ENCODE measurements around the gene CTTN.

CTTN gene

DNA sequence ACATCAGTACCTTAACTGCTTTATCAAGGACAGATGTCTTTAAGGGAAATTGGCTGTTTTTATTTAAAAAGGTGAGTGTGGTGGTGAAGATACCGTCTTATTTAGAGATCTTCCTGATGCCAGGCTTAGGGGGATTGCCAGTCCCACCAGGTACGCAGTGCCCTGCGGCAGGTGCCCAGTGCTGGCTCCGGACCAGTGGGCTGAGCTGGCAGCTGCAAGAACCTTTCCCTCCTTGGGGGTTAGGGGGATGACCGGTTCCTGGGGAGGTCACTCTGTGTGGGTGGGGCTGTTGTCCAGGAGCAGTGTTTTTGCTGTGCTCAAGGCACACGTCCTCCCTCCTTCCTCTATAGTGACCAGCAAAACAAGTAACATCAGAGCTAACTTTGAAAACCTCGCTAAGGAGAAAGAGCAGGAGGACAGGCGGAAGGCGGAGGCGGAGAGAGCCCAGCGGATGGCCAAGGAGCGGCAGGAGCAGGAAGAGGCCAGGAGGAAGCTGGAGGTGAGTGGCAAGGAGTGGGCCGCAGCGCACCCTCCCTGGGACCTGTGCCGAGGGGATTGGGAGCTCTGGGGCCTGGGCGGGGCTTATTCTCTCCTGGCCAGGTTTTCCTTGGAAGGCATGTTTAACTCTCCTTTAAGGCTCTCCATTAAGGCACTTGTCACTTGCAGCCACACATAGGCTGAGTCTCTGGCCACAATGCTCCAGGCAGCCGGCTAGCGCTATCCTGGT is 30.5 kb downstream of the CTTN start:
- DNase-seq (ENCODE audit: low read depth in 2 of 2), result no peak

DNA sequence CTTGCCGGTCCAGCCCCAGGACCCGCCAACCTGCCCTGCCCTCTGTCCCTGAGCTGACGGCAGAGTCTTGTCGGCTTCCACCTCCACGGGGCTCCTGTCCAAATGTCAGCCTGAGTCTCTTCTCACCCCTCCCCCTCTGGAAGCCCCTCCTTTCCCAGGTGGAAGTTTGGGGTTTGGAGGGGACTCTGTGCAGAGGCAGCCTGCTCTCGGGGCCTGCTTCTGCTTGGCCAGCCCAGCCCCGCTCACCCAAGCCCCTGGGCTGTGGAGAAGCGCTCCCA is 31.0 kb downstream of the CTTN start:
- no peak for DNase-seq (ENCODE audit: low read depth in 2 of 2)

DNA sequence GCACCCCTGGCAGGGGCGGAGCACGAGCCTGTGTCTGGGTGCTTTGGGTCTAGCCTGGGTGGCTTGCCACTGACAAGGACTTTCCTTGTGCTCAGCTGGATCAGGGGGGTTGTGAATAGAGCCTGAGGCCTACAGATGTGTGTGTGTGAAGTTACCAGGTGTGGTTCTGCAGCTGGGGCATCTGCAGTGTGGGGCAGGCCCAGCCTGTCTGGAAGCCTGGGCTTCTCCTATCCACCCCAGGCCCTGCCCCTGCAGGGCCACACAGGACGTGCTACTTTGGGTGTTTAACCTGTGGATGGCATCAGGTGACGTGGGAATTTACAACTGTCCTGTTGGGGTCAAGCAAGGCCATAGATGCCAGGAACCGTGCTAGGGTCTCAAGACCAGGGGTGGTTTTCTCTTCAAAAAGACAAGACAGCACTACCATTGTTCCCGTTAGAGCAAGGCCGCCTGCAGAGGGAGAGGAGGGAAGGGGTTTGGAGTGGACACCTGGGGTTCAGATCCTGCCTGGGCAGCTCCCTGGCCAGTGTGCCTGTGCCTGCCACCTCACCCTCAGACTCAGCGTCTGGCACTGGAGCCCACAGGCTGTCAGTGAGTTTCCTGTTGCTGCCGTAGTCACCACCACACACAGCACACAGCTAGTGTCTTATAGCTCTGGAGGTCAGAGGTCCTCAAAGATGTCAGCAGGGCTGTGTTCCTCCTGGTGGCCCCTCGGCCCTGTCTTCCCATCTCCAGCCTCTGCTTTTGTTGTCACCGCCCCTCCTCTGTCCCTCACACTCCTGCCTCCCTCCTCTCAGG is 31.6 kb downstream of the CTTN start:
- no peak for DNase-seq (ENCODE audit: low read depth in 2 of 2)

GRCh38 chr11:70430671-70431574 is 32.6 kb downstream of the CTTN start:
- DNase-seq (ENCODE audit: low read depth in 2 of 2), result no peak

DNA sequence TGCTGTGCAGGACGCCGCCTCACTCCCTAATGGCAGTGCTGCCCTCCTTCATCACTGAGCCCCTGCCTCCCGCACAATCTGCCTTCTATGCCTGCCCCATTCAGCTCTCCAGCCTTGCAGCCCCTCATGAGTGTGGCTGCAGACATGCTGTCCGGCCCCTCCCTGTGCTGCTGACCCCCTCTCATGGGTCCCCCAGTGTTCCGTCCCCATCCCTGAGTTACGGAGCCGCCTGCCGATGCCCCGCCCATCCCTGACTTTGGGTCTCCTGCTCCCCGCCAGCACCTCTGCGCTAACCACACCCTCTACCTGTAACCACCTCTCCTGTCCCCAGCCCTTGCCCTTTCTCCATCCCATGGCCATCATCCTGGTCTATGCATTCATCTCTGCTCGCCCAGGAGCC is 33.3 kb downstream of the CTTN start:
- no peak for DNase-seq (ENCODE audit: low read depth in 2 of 2)

GRCh38 chr11:70432065-70432464 is 33.7 kb downstream of the CTTN start:
- DNase-seq (ENCODE audit: low read depth in 2 of 2), result no peak

DNA sequence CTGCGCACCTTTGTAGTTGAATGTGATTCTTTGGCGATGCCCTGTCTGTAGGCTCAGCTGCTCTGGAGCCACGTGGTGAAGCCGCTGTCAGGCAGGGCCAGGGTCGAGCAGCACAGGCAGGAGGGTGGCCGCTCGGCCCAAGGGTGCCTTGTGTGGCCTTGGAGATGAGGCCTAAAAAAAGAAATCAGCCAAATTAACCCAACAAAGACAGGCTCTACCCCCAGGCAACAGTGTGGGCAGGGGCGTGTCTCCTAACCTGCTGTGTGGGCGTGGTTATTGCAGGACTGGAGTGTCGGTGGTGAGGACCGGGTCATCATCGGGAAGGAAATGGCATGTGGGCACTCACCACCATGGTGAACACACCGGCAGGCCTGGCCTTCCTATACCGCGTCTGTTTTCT is 34.3 kb downstream of the CTTN start:
- DNase-seq (ENCODE audit: low read depth in 2 of 2), result no peak

- DNase-seq (ENCODE audit: low read depth in 2 of 2), result no peak
These were observed 34.7 kb downstream of the CTTN start for GRCh38 chr11:70433038-70433437.

DNA sequence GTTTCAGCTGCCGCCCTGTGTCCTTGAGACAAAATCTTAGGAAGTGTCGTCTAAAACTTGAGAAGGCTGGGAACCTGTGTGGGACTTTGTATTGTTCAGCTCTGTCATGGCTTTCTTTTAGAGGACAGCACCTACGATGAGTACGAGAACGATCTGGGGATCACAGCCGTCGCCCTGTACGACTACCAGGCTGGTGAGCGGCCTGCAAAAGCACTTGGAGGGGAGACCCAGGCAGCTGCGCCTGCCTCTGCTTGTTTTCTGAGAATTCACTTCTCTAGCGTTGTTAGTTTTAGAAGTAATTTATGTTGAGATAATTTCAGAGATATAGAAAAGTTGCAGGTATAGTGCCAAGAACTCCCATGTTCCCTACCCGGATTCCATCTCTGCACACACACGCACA is 35.2 kb downstream of the CTTN start:
- no peak for DNase-seq (ENCODE audit: low read depth in 2 of 2)

DNA sequence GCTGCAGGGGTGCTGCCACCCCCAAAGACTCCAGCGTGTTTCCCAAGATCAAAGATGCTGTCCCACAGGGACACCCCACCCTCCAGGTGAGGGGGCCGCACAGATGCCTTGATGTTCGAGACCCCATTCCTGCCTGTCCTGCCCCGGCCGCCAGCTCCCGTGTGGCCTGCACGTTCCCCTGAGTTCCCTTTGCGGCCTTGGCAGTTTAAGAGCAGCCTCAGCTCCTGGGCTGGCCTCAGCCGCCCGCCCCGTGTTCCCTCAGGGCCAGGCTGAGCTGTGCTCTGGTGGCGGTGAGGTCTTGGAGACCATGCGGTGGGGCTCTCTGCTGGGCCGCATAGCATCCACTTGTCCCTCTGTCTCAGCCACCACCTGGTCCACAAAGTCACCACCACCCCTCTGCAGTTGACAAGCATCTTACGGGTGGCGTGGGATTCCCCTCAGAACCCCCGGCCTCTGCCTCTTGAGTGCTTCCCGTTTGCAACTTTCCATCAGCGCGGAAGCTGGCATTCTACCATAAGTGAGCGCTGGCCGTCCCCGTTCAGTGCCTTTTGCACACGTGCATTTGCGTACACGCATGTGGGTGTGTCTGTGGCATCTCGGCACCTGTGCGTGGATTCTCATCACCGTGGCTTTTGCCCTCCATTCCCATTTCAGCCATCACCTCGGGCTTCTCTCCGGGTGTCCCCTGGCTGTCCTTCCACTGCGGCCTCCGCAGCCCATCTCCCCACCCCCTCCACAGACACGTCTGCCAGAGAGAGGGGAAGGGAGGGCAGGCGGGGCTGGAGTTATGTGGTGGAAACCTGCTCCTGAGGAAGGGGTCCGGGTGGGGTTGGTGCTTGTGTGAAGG is 35.9 kb downstream of the CTTN start:
- DNase-seq (ENCODE audit: low read depth in 2 of 2), result no peak

DNA sequence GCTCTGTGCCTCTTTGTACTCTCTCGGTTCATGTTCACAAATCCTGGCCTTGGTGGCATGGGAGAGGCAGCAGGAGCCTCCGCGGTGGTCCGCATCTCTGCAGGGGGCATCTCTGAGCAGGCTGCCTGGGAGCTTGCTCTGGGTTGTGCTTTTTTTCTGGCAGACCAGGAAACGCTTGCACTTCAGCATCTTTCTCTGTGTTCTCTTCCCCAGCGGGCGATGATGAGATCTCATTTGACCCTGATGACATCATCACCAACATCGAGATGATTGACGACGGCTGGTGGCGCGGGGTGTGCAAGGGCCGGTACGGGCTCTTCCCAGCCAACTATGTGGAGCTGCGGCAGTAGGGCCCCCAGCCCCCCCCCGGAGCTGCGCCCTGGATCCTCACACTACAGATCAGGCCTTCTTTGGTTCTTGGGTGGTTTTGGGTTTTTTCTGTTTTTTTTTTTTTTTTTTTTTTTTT is 36.5 kb downstream of the CTTN start:
- DNase-seq (ENCODE audit: low read depth in 2 of 2), result no peak

GRCh38 chr11:70435361-70435760 is 37.0 kb downstream of the CTTN start:
- no peak for DNase-seq (ENCODE audit: low read depth in 2 of 2)

- no peak for DNase-seq (ENCODE audit: low read depth in 2 of 2)
These were observed 37.6 kb downstream of the CTTN start for GRCh38 chr11:70435765-70436500.

- DNase-seq (ENCODE audit: low read depth in 2 of 2), result no peak
These were observed 38.2 kb downstream of the CTTN start for GRCh38 chr11:70436501-70436860.

DNA sequence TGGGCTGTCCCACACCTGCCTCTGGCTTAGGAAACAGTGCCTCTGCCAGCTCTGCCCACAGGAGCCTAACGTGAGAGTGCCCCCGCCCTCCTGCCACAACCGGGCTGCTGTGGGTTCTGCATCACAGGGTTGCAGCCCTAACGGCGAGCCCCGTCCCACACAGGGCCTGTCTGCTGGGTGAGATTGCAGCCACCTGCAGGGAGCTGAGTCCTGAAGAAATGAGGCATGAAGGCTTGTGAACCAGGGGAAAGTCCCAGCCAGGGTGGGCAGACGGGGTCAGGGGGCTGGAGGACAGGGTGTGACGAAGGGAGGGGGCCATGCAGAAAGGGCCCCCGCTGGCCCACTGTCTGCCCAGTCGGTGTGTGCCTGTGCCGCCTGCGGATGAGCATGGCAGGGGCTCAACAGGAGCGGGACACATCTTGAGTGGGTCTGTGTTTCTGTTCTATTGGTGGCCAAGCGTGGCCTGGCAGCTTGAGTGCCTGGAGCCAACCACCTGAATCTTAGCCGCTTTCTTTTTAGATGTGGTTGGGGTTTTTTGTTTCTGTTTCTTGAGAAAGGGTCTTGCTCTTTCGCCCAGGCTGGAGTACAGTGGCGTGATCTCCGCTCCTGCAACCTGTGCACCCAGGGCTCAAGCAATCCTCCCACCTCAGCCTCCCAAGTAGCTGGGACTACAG is 38.9 kb downstream of the CTTN start:
- no peak for DNase-seq (ENCODE audit: low read depth in 2 of 2)

DNA sequence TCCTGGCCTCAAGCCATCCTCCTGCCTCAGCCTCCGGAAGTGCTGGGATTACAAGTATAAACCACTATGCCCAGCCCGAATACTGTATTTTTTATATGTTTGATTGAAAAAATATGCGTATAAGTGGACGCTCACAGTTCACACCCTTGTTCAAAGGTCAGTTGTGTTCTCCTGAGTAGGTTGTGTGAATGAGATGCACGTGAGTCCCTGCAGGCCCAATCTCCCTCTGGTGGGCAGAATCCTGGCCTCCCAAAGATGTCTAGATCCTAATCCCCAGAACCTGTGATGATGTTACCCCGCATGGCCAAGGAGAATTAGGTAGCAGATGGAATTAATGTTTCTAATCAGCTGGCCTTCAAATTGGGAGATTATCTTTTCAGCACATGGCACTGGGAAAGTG is 41.9 kb downstream of the CTTN start:
- no peak for DNase-seq (ENCODE audit: low read depth in 2 of 2)

DNA sequence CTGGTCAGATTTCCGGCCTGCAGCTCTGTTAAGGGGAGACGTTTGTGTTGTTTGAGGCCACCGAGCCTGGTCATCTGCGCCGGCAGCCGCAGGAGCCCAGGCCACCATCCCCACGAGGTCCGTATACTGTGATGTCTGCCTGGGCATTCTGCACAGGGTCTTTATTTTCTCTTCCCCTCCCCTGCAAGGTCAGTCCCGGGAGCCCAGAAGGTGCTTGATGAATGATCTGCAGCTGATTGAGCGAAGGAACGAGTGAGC is 45.4 kb downstream of the CTTN start:
- no peak for DNase-seq (ENCODE audit: low read depth in 2 of 2)

- DNase-seq (ENCODE audit: low read depth in 2 of 2), result no peak
These were observed 46.8 kb downstream of the CTTN start for GRCh38 chr11:70445091-70445490.

GRCh38 chr11:70445605-70446004 is 47.3 kb downstream of the CTTN start:
- no peak for DNase-seq (ENCODE audit: low read depth in 2 of 2)

DNA sequence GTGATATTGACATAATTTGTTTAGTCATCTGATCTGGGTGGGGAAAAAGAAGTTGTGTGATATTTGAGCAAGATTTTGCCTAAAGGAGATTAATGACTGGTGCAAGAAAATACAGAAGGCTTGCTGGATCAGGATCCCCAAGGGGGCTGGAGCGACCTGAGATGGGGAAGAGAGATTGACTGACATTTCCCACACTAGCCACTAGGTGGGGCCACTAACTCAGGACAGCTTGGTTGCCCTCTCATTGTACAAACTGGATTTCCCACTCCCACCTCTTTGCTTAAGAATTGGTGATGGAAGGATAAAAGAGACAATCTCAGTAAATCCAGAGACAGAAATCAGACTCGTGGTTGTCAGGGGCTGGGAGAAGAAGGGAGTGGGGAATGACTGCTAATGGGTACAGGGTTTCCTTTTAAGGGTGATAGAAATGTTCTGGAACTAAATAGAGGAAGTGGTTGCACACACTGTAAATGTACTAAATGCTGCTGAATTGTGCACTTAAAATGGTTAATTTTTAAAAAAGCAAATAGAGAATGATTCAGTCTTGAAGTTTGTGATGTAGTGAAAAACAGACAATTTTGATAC is 50.7 kb downstream of the CTTN start:
- DNase-seq (ENCODE audit: low read depth in 2 of 2), result no peak

Measured in stimulated activated CD8-positive, alpha-beta memory T cell treated with anti-CD3 and anti-CD28 coated beads, Interleukin-15, amount 100 ng/mL, for 4 hours (primary cell).